Fibroblast of skin of scalp (primary cell): ENCODE measurements around the gene MED12L.

Source experiments
- DNase-seq: peaks from one replicate; pipeline ENCODE4 v3.0.0-alpha.2; 2013

Gene MED12L

DNA sequence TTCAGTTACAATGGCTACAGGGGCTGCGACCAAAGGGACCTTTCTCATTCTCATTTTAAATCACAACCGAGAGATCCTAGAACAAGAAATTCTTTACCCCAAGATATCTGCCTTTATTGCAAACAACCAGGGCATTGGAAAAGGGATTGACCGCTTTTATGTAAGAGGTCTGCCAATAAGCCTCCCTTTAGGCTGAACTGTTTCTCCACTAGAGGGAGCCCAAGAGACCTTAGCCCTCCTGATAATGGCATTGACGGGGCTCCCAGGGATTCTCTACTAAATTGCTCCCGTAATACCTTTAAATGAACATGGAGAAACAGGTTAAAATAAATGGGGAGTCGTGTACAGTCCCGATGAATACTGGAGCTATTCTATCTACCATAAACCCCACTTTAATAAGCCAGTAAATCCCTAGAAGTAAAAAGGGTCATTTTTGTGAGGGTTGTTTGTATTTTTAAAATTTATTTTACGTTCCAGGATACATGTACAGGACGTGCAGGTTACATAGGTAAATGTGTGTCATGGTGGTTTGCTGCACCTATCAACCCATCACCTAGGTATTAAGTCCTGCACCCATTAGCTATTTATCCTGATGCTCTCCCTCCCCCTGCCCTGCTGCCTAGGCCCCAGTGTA, 382.9 kb downstream of the MED12L start:
- DNase-seq = peak; percentile 65

GRCh38 chr3:151476344-151477018, 391.0 kb downstream of the MED12L start:
- no peak for DNase-seq

GRCh38 chr3:151477591-151478334, 392.3 kb downstream of the MED12L start:
- DNase-seq = no peak

DNA sequence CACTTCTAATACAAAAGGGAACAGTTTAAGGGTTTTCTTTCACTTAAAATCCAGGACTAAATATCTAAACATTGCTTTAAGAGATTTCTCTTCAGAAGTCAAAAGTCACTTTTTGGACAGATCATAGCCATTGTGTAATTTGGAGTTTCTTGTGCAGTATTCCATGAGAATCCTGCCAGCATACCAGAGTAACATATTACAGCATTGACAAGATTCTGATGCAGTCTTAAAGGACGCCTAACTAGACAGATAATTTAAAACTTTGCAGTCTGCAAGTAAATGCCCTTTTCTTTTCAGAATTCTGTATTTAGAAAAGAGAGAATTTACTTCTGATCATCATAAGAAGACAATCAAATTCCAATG, 392.9 kb downstream of the MED12L start:
- no peak for DNase-seq

GRCh38 chr3:151479452-151479851, 394.0 kb downstream of the MED12L start:
- DNase-seq = no peak

- DNase-seq = no peak
These were observed 395.0 kb downstream of the MED12L start for GRCh38 chr3:151480492-151480891.

- no peak for DNase-seq
These were observed 398.0 kb downstream of the MED12L start for GRCh38 chr3:151483488-151483887.

DNA sequence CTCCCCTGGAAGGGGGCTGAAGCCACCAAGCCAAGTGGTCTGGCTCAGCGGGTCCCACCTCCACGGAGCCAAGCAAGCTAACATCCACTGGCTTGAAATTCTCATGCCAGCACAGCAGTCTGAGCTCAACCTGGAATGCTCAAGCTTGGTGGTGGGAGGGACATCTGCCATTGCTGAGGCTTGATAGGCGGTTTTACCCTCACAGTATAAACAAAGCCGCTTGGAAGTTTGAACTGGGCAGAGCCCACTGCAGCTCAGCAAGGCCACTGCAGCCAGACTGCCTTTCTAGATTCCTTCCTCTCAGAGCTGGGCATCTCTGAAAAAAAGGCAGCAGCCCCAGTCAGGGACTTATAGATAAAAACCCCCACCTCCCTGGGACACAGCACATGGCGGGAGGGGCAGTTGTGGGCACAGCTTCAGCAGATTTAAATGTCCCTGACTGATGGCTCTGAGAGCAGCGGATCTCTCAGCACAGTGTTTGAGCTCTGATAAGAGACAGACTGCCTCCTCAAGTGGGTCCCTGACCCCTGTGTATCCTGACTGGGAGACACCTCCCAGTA, 398.6 kb downstream of the MED12L start:
- DNase-seq = no peak
